Calu3 (cell line): Measurements from ENCODE around the gene PADI1. TPM values are rescaled to one million over a fixed set of nuclear protein-coding genes. Genes with fewer than 3 reads are reported as not detected.

Source experiments
- BruUV-seq: library from RNA; stranded (reverse); fragments of 400-500 nt; replicated peaks from 2 replicates; lab custom pipeline; 2021; lab: Mats Ljungman, UMichigan
- CTCF ChIA-PET: fragments of 300-600 bp; sonication (Branson Sonifier 250); formaldehyde crosslinking; loops from one replicate; lab custom pipeline; 2022; ENCODE audit warnings: antibody characterized with exemption; lab: Charles Lee
- DNase-seq: peaks from one replicate; pipeline ENCODE4 v3.0.0; 2022
- H3K27ac Mint-ChIP-seq: one replicate; pipeline ENCODE4 v1.8.0; 2022; ENCODE audit warnings: mixed read lengths; ENCODE audit not compliant: unreplicated experiment
- H3K27me3 Mint-ChIP-seq: one replicate; pipeline ENCODE4 v1.8.0; 2022; ENCODE audit warnings: mixed read lengths; ENCODE audit not compliant: unreplicated experiment
- H3K36me3 Mint-ChIP-seq: one replicate; pipeline ENCODE4 v1.8.0; 2022; ENCODE audit warnings: mild to moderate bottlenecking, moderate library complexity, mixed read lengths; ENCODE audit not compliant: insufficient read depth, unreplicated experiment
- H3K4me1 Mint-ChIP-seq: one replicate; pipeline ENCODE4 v1.8.0; 2022; ENCODE audit warnings: mild to moderate bottlenecking, low read depth, mixed read lengths; ENCODE audit not compliant: unreplicated experiment
- H3K4me3 Mint-ChIP-seq: one replicate; pipeline ENCODE4 v1.8.0; 2022; ENCODE audit warnings: mild to moderate bottlenecking, low read depth, moderate library complexity, mixed read lengths; ENCODE audit not compliant: unreplicated experiment
- H3K9me3 Mint-ChIP-seq: one replicate; pipeline ENCODE4 v1.8.0; 2022; ENCODE audit warnings: low read depth, mixed read lengths; ENCODE audit not compliant: unreplicated experiment
- CTCF ChIP-seq: fragments of 200-600 bp; IDR thresholded peaks from one replicate; pipeline ENCODE4 v1.8.0; 2022; ENCODE audit warnings: antibody characterized with exemption; ENCODE audit not compliant: unreplicated experiment
- intact Hi-C: fragments of 100-400 bp; cut with micrococcal nuclease; formaldehyde crosslinking; loops from one replicate; pipeline ENCODE4 v1.10.0; 2022; ENCODE audit not compliant: unreplicated experiment
- total RNA-seq: library from RNA; stranded (reverse); gene quantifications from 2 replicates; pipeline ENCODE4 v1.2.3, GENCODE V29; 2022

The PADI1 gene
- total RNA-seq, 1 experiment from 2014 or later: 2.3 TPM

GRCh38 chr1:17232759-17233661, 28.1 kb downstream of the PADI1 start:
- peak overlapping the region; percentile 55 for H3K4me3 Mint-ChIP-seq
- no peaks in the 10 kb centered on the region for H3K27me3 Mint-ChIP-seq
- H3K4me1 Mint-ChIP-seq: peaks cover 70% of the 10 kb centered on the region
- H3K27ac Mint-ChIP-seq: peak overlapping the region; percentile 97
- TSS peak; percentile 88 for BruUV-seq
- no peak for TF ChIP-seq CTCF
- CTCF ChIA-PET: interaction anchor here (0.6 to 2.5 kb wide), 10 partner anchors 25 to 315 kb away, joined by 3 to 14 read pairs (median 5); partner anchors contain the start of gene PADI1
- peak; percentile 38 for DNase-seq
- no peaks in the 10 kb centered on the region for H3K9me3 Mint-ChIP-seq
- intact Hi-C loops: loop anchor here (10.0 kb wide), 2 partner anchors 102 to 172 kb away; no protein-coding TSS in a partner anchor
- H3K36me3 Mint-ChIP-seq: peaks cover 31% of the 10 kb centered on the region

GRCh38 chr1:17233675-17234320, 28.9 kb downstream of the PADI1 start:
- BruUV-seq: no TSS peak
- DNase-seq: peak; percentile 91
- no peaks in the 10 kb centered on the region for H3K27me3 Mint-ChIP-seq
- peaks cover 31% of the 10 kb centered on the region for H3K36me3 Mint-ChIP-seq
- H3K4me1 Mint-ChIP-seq: peaks cover 70% of the 10 kb centered on the region
- intact Hi-C loops: loop anchor here (10.0 kb wide), 2 partner anchors 101 to 171 kb away; no protein-coding TSS in a partner anchor
- H3K4me3 Mint-ChIP-seq: peak overlapping the region; percentile 55
- H3K27ac Mint-ChIP-seq: peak overlapping the region; percentile 97
- CTCF ChIA-PET: interaction anchor here (0.6 to 2.5 kb wide), 11 partner anchors 26 to 314 kb away, joined by 3 to 14 read pairs (median 5); partner anchors contain the start of gene PADI1
- no peak for TF ChIP-seq CTCF
- H3K9me3 Mint-ChIP-seq: no peaks in the 10 kb centered on the region

GRCh38 chr1:17234405-17234804, 29.5 kb downstream of the PADI1 start:
- Mint-ChIP-seq H3K4me1 (peaks cover 67% of the 10 kb centered on the region), H3K27ac (peak overlapping the region; percentile 23), H3K36me3 (peaks cover 31% of the 10 kb centered on the region), H3K9me3 (no peaks in the 10 kb centered on the region), H3K4me3 (no peak overlapping the region), H3K27me3 (no peaks in the 10 kb centered on the region)
- intact Hi-C loops: loop anchor here (10.0 kb wide), 2 partner anchors 100 to 170 kb away; no protein-coding TSS in a partner anchor
- TF ChIP-seq CTCF: no peak
- no TSS peak for BruUV-seq
- CTCF ChIA-PET: interaction anchor here (0.6 to 1.9 kb wide), 4 partner anchors 66 to 106 kb away, joined by 3 to 5 read pairs (median 4); no protein-coding TSS in a partner anchor
- no peak for DNase-seq

- Mint-ChIP-seq H3K27me3 (no peaks in the 10 kb centered on the region), H3K27ac (peak overlapping the region; percentile 44), H3K4me1 (peaks cover 58% of the 10 kb centered on the region), H3K4me3 (no peak overlapping the region), H3K9me3 (no peaks in the 10 kb centered on the region), H3K36me3 (peaks cover 30% of the 10 kb centered on the region)
- no TSS peak for BruUV-seq
- CTCF ChIA-PET: interaction anchor here (0.6 to 1.9 kb wide), 4 partner anchors 67 to 107 kb away, joined by 4 to 6 read pairs (median 4); no protein-coding TSS in a partner anchor
- no peak for DNase-seq
- intact Hi-C loops: loop anchor here (10.0 kb wide), 2 partner anchors 99 to 169 kb away; no protein-coding TSS in a partner anchor
- no peak for TF ChIP-seq CTCF
These were observed 30.4 kb downstream of the PADI1 start for GRCh38 chr1:17235135-17235885.
